Measurements from ENCODE around the gene KIAA0825.

- no peak for TF ChIP-seq CTCF (conservative IDR thresholded peaks at IDR 0.05; ENCODE audit: low read depth, low read length)
- no peak for TF ChIP-seq EZH2 (IDR thresholded peaks at IDR 0.05; ENCODE audit: low read length, unreplicated experiment)
- no peak for TF ChIP-seq EZH2phosphoT487 (IDR thresholded peaks at IDR 0.05; ENCODE audit: borderline replicate concordance, low read length)
These were observed 450.3 kb downstream of the KIAA0825 start for GRCh38 chr5:94168151-94168550.

All from PC-3 (cell line).